IPS-NIHi7 (cell line): ENCODE data around the gene EXT2.

ENCODE experiments used
- DNase-seq: peaks from one replicate; pipeline ENCODE4 v3.0.0; 2012; ENCODE audit warnings: mixed read lengths; ENCODE audit errors: extremely low spot score

The EXT2 gene

DNA sequence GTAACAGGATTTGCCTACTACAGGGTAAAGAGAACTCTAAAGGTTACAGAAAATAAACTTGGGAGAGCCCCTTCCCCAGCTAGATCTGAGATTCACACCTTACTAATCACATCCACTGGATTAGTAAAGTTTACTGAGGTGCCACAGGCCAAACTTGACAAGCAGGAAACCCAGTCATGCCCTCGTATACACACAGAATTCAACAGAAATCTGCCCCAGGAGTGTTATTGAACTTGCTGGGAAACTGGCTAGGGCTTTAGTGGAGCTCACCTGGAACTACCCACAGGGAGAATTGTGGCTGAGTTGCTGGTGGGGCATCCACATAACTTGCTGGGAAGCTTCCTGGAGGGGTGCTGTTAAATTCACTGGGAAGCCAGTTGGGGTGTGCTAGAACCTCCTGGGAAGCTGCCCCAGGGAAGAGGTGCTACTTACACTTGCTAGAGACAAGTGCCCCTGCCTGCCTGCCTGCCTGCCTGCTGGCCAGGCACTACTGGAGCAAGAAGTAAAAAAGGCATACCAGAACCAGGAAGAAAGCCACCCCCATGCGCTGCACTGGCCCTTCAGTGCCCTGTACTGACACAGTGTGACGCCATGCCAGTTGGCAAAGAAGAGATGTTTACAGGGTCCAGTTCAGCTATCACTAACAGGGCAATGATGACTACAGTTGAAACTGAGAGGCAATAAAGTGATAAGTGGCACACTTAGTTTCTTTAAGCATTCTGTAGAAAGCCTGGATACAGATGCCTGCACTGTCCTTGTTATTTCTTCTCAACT, 108.0 kb downstream of the EXT2 start:
- no peak for DNase-seq

DNA sequence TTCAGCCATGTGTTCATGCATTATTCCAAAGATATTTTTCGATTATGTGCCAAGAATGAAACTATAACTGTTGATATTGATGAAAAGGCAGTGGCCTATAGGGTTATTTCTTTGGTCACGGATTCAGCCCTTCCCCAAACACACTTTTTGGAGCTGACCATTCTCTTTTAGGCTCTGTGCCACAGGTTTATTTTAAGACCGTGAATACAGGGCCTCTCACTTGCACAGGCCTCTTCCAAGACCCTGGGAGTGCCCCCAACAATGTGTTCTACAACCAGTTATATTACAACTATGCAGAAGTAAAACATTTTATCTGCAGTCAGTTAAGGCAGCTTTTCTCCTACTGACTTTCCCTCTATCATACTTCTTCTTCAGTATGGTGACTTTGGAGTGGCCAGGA, 109.9 kb downstream of the EXT2 start:
- no peak for DNase-seq

DNA sequence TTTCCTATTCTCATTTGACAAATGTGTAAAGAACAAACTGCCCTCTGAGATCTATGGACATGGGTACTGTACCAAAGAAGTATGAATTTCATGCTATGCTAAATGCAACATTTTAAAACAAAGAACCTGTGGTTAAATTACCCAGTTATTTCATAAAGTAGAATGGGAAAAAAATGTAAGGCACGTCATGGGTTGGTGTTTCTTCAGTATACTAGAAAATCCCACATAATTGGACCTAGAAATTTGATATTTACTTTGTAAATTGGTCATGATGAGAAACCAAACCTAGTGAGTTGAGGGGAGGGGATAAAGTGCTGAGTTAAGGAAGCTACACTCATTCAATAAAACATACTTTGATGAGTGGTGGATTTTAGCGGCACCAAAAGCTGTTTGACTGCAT, 110.4 kb downstream of the EXT2 start:
- DNase-seq, result no peak

DNA sequence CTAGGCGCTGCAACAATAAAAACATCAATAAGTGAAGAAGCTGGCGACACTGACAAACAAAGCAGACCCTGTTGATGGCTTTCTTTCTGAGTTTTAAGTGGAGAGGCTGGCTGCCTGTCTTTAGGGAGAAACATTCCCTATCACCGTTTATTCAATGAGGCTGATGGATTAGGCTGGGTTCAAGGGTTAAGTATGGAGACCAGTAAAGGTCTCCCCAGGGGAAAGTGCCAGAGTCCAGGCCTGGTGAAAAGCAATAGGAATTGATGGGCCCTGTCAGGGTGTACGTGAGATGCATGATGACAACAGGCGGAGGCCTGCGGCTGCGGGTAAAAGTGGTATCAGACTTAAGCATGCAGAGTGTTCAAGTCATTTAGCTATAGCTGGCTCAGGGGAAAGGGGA, 111.8 kb downstream of the EXT2 start:
- no peak for DNase-seq

DNA sequence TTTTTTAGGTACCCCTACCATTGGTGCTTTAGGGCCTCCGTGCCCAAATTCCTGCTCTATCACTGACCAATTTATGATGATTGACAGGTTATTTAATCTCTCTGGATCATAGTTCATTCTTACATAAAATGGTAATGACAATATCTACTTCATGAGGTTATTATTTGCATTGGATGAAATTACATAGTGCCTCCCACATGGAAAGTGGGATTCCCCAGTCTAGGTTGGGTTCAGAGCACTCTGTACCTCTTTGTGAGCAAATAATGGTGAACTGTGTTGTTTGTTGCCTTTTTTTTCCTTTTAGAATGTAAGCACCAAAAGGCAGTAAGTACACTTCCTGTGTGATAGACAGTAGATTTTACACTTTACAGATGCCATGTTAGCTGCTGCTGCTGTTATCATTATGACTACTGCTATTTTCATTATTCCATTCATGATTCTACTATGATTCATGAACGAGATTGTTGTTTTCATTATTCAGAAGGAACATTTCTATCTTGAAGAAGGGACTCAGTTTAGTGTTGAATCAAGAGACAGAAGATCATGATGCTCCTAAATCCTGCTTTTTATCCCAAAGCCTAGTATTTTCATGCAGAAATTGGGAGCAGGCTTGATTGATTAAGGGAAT, 113.6 kb downstream of the EXT2 start:
- DNase-seq, result no peak

- no peak for DNase-seq
Measured at GRCh38 chr11:44212128-44212527, 116.7 kb downstream of the EXT2 start.

DNA sequence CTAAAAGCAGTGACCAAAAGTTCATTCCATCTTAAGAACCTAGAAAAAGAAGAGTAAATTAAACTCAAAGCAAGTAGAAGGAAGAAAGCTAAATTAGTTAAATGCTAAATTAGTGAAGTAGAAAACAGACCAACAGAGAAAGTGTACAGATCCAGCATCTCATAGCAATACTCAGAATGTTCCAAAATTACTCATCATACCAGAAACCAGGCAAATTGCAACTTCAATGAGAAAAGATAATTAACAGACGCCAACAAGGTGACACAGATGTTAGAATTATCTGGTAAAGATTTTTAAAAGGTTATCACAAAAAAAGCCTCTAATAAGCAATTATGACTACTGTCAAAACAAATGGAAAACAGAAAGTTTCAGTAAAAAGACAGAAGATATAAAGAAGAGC, 117.7 kb downstream of the EXT2 start:
- no peak for DNase-seq

DNA sequence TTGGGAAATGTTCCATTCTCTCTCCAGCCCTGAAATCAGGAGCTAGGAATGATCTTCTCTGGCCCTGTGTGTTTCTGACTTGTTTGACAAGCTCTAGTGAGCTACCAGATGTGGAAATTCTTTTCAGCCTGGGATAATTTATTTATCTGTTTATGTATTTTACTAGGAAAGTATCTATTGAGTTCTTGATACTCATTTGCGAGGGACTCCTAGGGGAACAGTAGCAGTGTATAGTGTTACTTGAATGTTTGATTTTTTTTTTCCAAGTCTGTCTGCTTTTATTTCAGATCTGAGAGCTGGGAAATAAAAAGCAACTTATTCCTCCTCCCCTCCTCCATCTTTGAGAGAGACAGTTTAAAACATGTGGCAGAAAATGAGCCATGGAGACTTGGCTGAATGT, 122.0 kb downstream of the EXT2 start:
- DNase-seq, result no peak

- DNase-seq, result no peak
Measured at GRCh38 chr11:44219830-44220796, 124.6 kb downstream of the EXT2 start.

DNA sequence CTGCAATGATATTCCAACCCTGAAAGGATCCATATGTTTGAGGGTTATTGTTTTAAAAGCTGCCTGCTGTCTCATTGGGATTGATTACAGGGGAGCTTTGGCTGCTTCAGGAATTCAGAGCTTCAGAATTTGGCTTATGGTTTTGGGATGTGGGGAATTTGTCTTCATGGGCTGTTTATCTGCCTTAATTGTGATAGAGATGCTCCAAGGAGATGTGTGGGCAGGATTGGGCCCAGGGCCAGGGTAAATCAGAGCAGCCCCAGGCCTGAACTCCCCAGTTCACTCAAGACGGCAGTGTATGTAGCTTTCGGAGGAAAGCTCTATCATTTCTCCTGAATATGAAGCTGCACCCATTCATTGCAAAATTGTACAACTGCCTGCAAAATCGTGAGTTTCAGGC, 126.0 kb downstream of the EXT2 start:
- DNase-seq, result no peak

DNA sequence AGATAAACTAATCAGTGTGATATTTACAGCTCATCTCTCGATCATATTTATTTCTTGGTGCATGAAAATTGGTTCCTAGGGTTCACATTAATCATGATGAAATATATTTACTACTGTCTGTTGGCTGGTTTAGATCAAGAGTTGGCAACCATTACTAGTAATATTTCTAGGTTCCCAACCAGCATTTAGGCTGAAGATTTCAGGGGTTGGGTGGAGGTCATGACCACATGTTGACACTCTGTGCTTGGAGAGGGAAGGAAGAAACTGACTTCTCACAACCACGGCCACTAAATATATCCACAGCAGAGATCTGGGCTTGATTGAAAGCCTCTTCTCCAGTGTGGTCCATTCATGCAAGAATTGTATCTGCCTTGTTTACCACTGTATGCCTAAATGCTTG, 126.5 kb downstream of the EXT2 start:
- DNase-seq, result no peak

- DNase-seq, result no peak
Measured at GRCh38 chr11:44223238-44223637, 127.8 kb downstream of the EXT2 start.

GRCh38 chr11:44224867-44225501, 129.5 kb downstream of the EXT2 start:
- no peak for DNase-seq

DNA sequence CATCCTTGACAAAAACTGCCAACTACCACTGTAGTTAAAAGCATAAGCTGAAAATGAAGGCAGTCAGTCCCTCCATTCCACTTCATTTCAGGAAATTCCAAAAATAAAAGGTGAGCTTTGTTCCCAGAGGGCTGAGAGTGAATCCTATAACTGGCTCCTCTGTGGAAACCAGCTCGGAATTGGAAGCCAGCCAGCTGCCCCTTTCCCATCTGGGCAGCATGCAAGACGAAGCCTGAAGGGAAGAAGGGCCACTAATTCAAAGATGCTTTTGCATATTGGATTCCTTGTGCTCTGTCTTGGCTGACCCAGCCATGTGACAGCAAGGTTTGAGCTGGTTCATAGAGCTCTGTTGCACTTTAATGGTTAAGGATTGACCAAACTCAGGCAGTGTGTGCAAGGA, 131.0 kb downstream of the EXT2 start:
- no peak for DNase-seq

- DNase-seq, result no peak
Measured at GRCh38 chr11:44226945-44227344, 131.5 kb downstream of the EXT2 start.

DNA sequence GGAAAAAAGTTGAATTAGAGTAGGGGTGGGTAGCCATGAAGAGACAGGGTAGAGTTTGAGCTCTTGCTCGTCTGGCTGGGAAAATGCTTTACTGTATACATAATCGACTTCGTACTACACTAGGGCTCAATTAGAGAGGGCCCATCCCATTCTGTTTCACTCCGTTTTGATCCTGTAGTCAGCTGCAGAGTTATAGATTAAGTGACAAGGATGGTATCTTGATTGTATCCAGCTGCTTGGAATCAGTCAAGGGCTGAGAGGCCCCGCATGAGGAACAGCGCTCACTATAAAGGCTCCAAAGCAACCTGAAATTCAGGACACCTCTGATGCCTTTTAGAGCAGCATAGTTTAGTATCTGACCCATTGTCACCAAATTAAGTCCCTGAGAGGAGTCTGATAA, 132.9 kb downstream of the EXT2 start:
- no peak for DNase-seq

GRCh38 chr11:44229098-44229497, 133.6 kb downstream of the EXT2 start:
- DNase-seq, result no peak

GRCh38 chr11:44229624-44230023, 134.1 kb downstream of the EXT2 start:
- DNase-seq, result no peak

DNA sequence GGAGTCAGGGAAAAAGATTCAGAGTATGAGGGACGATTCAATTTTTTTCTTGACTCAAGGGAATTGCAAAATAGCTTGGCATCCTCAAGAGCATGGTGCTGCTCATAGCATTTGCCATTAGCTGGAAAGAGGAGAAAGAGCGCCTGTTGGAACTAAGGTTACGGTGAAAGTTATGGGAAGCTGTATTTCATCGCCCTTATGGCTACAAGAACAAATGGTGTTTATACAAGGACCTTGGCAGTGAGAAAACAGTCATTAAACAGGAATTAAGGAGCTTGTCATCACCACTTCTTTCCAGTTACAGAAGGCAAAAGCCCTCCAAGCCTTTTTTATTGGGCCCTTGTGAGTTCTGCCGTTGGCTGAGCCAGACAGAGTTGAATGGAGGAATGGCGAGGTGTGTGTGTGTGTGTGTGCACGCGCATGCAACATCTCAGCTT, 140.3 kb downstream of the EXT2 start:
- no peak for DNase-seq

DNA sequence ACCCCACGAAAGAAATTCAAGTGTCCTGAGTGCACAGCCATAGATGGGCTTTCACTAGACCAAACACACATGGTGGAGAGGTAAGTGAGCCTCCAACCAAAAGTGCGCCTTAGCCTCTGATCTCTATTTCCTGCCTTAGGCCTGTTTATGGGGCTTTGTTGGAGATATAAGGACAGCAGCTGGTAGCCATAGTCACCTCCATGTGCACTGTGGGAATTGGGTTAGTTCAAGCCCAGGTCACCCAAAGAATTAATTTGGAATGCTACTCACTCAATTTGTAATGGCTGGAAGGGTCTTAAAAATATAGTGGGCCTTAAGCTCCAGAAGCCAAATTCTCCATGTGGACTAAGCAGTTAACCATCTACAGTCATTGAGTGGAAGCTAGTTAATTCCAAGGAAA, 140.8 kb downstream of the EXT2 start:
- no peak for DNase-seq

DNA sequence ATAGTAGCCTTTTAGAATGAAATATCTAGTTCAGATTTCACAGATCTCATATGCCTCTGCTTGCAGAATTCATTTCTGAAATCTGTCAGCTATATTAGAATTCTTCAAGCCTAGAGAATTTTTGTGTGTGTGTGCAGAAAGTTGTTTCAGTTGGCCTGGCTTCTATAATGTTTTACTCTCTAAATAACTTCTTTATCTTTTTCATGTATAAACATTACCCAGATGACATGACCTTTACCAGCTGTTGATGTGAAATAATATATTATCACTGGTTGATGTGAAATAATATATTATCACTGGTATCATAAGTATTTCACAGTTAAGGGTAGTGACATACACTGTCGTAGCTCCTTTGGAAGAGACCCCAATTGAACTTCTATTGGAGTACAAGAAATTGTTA, 141.7 kb downstream of the EXT2 start:
- no peak for DNase-seq

- DNase-seq, result no peak
Measured at GRCh38 chr11:44241851-44242250, 146.4 kb downstream of the EXT2 start.
